22Rv1 (cell line): Measurements from ENCODE around the gene SERPINC1.
"Not testable (repeated sequence)": the region's sequence is repeated elsewhere in the genome, so short reads cannot be mapped to it uniquely, and the experiment has no call there.

ENCODE experiments used
- H3K27ac ChIP-seq: fragments of 450-650 bp; 2 replicates; pipeline ENCODE4 v1.5.1; 2017
- CTCF ChIP-seq: fragments of 450-650 bp; IDR thresholded peaks from 2 replicates; pipeline ENCODE4 v1.5.1; 2017; ENCODE audit warnings: mild to moderate bottlenecking
- ZFX ChIP-seq: fragments of 450-650 bp; IDR thresholded peaks from 2 replicates; pipeline ENCODE4 v1.6.1; 2017; ENCODE audit warnings: antibody characterized with exemption, borderline replicate concordance

SERPINC1 gene

GRCh38 chr1:173934440-173934839, 17.3 kb upstream of the SERPINC1 start:
- no peak overlapping the region for H3K27ac ChIP-seq
- TF ChIP-seq CTCF = no peak
- no peak for TF ChIP-seq ZFX

GRCh38 chr1:173930541-173930940, 13.4 kb upstream of the SERPINC1 start:
- not testable (repeated sequence) for H3K27ac ChIP-seq

GRCh38 chr1:173925306-173926242, 8.4 kb upstream of the SERPINC1 start:
- peak overlapping the region; percentile 64 for H3K27ac ChIP-seq
- TF ChIP-seq ZFX (no peak), CTCF (no peak)

GRCh38 chr1:173920861-173921260, 3.7 kb upstream of the SERPINC1 start:
- no peak for TF ChIP-seq CTCF
- TF ChIP-seq ZFX = no peak

GRCh38 chr1:173917635-173918493, 737 bp upstream of the SERPINC1 start:
- no peak for TF ChIP-seq CTCF
- TF ChIP-seq ZFX = no peak
- H3K27ac ChIP-seq = no peak overlapping the region

More at GRCh38 chr1:173920861-173921260, 3.7 kb upstream of the SERPINC1 start:
- H3K27ac ChIP-seq = no peak overlapping the region

- no peak overlapping the region for H3K27ac ChIP-seq
- TF ChIP-seq CTCF = no peak
- TF ChIP-seq ZFX = no peak
Observed at GRCh38 chr1:173916667-173917066, 460 bp downstream of the SERPINC1 start.

- H3K27ac ChIP-seq = no peak overlapping the region
- TF ChIP-seq CTCF (no peak), ZFX (no peak)
Observed at GRCh38 chr1:173915596-173915995, 1.5 kb downstream of the SERPINC1 start.
